ENCODE measurements around the gene SHB. TPM values are rescaled to one million over a fixed set of nuclear protein-coding genes. Genes with fewer than 3 reads are reported as not detected.
A peak's percentile ranks its signal among the peaks of the same experiment; 100 is the strongest.

SHB gene
- total RNA-seq, 6 experiments from 2014 or later: 12.0 to 43.1 (median 21.9) TPM

GRCh38 chr9:38081356-38082108 is 12.5 kb upstream of the SHB start:
- no peak for DNase-seq
- 74% methylated on average over 7 of the region's 8 CpGs for WGBS (ENCODE audit: insufficient coverage, low coverage, low lambda C conversion rate, missing lambda C conversion rate)
- Histone ChIP-seq H3K4me1 (no peaks in the 10 kb centered on the region), H3K27me3 (no peaks in the 10 kb centered on the region), H3K27ac (no peak overlapping the region), H3K4me3 (no peak overlapping the region), H3K36me3 (no peaks in the 10 kb centered on the region), H3K9me3 (no peaks in the 10 kb centered on the region)
- ATAC-seq: no peak
- intact Hi-C loops (cut with DNase I): no loop called here
- TF ChIP-seq CTCF (IDR thresholded peaks at IDR 0.05): no peak
- TF ChIP-seq POLR2A (IDR thresholded peaks at IDR 0.05): no peak

GRCh38 chr9:38079461-38080031 is 10.5 kb upstream of the SHB start:
- H3K27ac ChIP-seq: no peak overlapping the region
- intact Hi-C loops (cut with DNase I): no loop called here

DNA sequence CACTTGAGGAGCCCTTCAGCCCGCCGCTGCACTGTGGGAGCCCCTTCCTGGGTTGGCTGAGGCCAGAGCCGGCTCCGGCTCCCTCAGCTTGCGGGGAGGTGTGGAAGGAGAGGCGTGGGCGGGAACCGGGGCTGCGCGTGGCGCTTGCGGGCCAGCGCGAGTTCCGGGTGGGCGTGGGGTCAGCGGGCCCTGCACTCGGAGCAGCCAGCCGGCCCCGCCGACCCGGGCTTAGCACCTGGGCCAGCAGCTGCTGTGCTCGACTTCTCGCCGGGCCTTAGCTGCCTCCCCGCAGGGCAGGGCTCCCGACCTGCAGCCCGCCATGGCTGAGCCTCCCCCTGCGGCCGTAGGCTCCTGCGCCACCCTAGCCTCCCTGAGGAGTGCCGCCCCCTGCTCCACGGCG is 6.2 kb upstream of the SHB start:
- no peaks in the 10 kb centered on the region for H3K27me3 ChIP-seq
- no peak for ATAC-seq
- no peaks in the 10 kb centered on the region for H3K9me3 ChIP-seq
- no peak overlapping the region for H3K4me3 ChIP-seq
- intact Hi-C loops (cut with DNase I): no loop called here
- TF ChIP-seq CTCF (IDR thresholded peaks at IDR 0.05): no peak
- no peak for TF ChIP-seq POLR2A (IDR thresholded peaks at IDR 0.05)
- H3K4me1 ChIP-seq: no peaks in the 10 kb centered on the region
- H3K27ac ChIP-seq: no peak overlapping the region
- peak in 1 of 3 donors; percentile 37 for DNase-seq
- 88% methylated on average over 14 of the region's 34 CpGs for WGBS (ENCODE audit: insufficient coverage, low coverage, low lambda C conversion rate, missing lambda C conversion rate)
- H3K36me3 ChIP-seq: no peaks in the 10 kb centered on the region

More at GRCh38 chr9:38079461-38080031, 10.5 kb upstream of the SHB start:
- Histone ChIP-seq H3K4me3 (no peak overlapping the region), H3K27me3 (no peaks in the 10 kb centered on the region), H3K9me3 (no peaks in the 10 kb centered on the region), H3K4me1 (no peaks in the 10 kb centered on the region), H3K36me3 (no peaks in the 10 kb centered on the region)
- TF ChIP-seq POLR2A (IDR thresholded peaks at IDR 0.05) (no peak), CTCF (IDR thresholded peaks at IDR 0.05) (no peak)
- ATAC-seq (peak in 2 of 4 donors; percentile 52 to 74), DNase-seq (no peak)
- WGBS (ENCODE audit: insufficient coverage, low coverage, low lambda C conversion rate, missing lambda C conversion rate): 74% methylated on average over 11 of the region's 11 CpGs

DNA sequence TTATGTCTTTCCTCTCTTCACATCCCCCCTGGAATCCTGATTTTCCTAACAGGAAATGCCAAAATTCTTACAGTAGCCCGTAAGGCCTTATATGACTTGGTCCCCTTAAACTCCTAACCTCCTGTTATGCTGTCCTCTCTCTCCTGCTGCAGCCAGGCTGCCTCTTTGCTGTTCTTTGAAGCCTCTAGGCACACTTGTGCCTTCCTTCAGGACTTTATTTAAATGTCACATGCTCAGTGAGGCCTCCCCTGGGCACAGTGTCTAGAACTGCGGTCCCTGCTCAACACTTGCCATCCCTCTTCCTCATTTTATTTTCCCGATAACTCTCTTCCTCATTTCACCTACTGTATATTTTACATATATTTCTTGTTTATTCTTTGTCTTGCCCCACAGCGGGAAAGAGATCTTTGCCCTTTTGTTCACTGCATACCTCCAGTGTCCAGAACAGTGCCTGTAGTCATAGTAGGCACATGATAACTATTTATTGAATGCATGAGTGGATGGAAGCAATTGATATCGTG is 5.5 kb upstream of the SHB start:
- no peaks in the 10 kb centered on the region for H3K36me3 ChIP-seq
- no peak for TF ChIP-seq POLR2A (IDR thresholded peaks at IDR 0.05)
- TF ChIP-seq CTCF (IDR thresholded peaks at IDR 0.05): no peak
- DNase-seq (no peak), ATAC-seq (no peak)
- intact Hi-C loops (cut with DNase I): no loop called here
- no peaks in the 10 kb centered on the region for H3K27me3 ChIP-seq
- H3K27ac ChIP-seq: no peak overlapping the region
- H3K4me3 ChIP-seq: no peak overlapping the region
- 73% methylated on average over 5 of the region's 5 CpGs for WGBS (ENCODE audit: insufficient coverage, low coverage, low lambda C conversion rate, missing lambda C conversion rate)
- H3K9me3 ChIP-seq: no peaks in the 10 kb centered on the region
- no peaks in the 10 kb centered on the region for H3K4me1 ChIP-seq
